H9 (cell line): ENCODE measurements around the gene MOB4. TPM values are rescaled to one million over a fixed set of nuclear protein-coding genes. Genes with fewer than 3 reads are reported as not detected.
A peak's percentile ranks its signal among the peaks of the same experiment; 100 is the strongest.

Experiments used
- DNase-seq: peaks from one replicate; pipeline ENCODE4 v3.0.0-alpha.2; 2017
- H2AFZ ChIP-seq: one replicate; pipeline ENCODE4 v1.6.1; 2013; ENCODE audit warnings: mild to moderate bottlenecking, low read length, control low read depth, moderate library complexity
- H2AK5ac ChIP-seq: 2 replicates; pipeline ENCODE4 v1.6.1; 2013; ENCODE audit warnings: low read length, control low read depth, mixed read lengths; ENCODE audit not compliant: insufficient read length
- H2BK120ac ChIP-seq: one replicate; pipeline ENCODE4 v1.6.1; 2013; ENCODE audit warnings: low read depth, mild to moderate bottlenecking, low read length, control low read depth, inconsistent platforms; ENCODE audit not compliant: poor library complexity, severe bottlenecking
- H2BK12ac ChIP-seq: 2 replicates; pipeline ENCODE4 v1.6.1; 2013; ENCODE audit warnings: low read length, control low read depth, mixed read lengths, low read depth; ENCODE audit not compliant: insufficient read length
- H2BK15ac ChIP-seq: 2 replicates; pipeline ENCODE4 v1.6.1; 2013; ENCODE audit warnings: low read depth, low read length, control low read depth
- H2BK20ac ChIP-seq: one replicate; pipeline ENCODE4 v1.6.1; 2013; ENCODE audit warnings: low read depth, mild to moderate bottlenecking, low read length, control low read depth, inconsistent platforms; ENCODE audit not compliant: poor library complexity, severe bottlenecking
- H2BK5ac ChIP-seq: 2 replicates; pipeline ENCODE4 v1.6.1; 2013; ENCODE audit warnings: low read length, control low read depth, mixed read lengths; ENCODE audit not compliant: insufficient read length
- H3K14ac ChIP-seq: 2 replicates; pipeline ENCODE4 v1.6.1; 2013; ENCODE audit warnings: low read length, control low read depth; ENCODE audit not compliant: insufficient read depth
- H3K18ac ChIP-seq: 2 replicates; pipeline ENCODE4 v1.6.1; 2013; ENCODE audit warnings: low read depth, mild to moderate bottlenecking, mixed read lengths, low read length, control low read depth; ENCODE audit not compliant: insufficient read length
- H3K23ac ChIP-seq: 2 replicates; pipeline ENCODE4 v1.6.1; 2013; ENCODE audit warnings: low read length, control low read depth, mixed read lengths, low read depth; ENCODE audit not compliant: insufficient read length
- H3K23me2 ChIP-seq: 2 replicates; pipeline ENCODE4 v1.6.1; 2013; ENCODE audit warnings: low read depth, mild to moderate bottlenecking, mixed read lengths, low read length, control low read depth; ENCODE audit not compliant: insufficient read length, poor library complexity, severe bottlenecking
- H3K27ac ChIP-seq: 2 replicates; pipeline ENCODE4 v1.5.1; 2013; ENCODE audit warnings: low read length, control low read depth, mixed read lengths, low read depth; ENCODE audit not compliant: insufficient read length
- H3K27me3 ChIP-seq: 2 replicates; pipeline ENCODE4 v1.6.1; 2013; ENCODE audit warnings: low read length, control low read depth, inconsistent platforms; ENCODE audit not compliant: insufficient read depth
- H3K4ac ChIP-seq: 2 replicates; pipeline ENCODE4 v1.6.1; 2013; ENCODE audit warnings: low read depth, mild to moderate bottlenecking, control low read depth, inconsistent platforms, low read length, moderate library complexity
- H3K4me1 ChIP-seq: 2 replicates; pipeline ENCODE4 v1.6.1; 2013; ENCODE audit warnings: low read length, control low read depth, inconsistent platforms; ENCODE audit not compliant: insufficient read depth
- H3K4me2 ChIP-seq: 2 replicates; pipeline ENCODE4 v1.6.1; 2013; ENCODE audit warnings: low read length, control low read depth, mixed read lengths; ENCODE audit not compliant: insufficient read length, insufficient read depth
- H3K56ac ChIP-seq: 2 replicates; pipeline ENCODE4 v1.6.1; 2013; ENCODE audit warnings: low read depth, mild to moderate bottlenecking, mixed read lengths, low read length, control low read depth; ENCODE audit not compliant: insufficient read length
- H3K79me1 ChIP-seq: 2 replicates; pipeline ENCODE4 v1.6.1; 2013; ENCODE audit warnings: low read depth, mild to moderate bottlenecking, moderate library complexity, low read length, control low read depth, inconsistent platforms; ENCODE audit not compliant: insufficient read depth, poor library complexity, severe bottlenecking
- H3K79me2 ChIP-seq: 2 replicates; pipeline ENCODE4 v1.6.1; 2013; ENCODE audit warnings: low read length, control low read depth, inconsistent platforms; ENCODE audit not compliant: insufficient read depth
- H3K9ac ChIP-seq: 2 replicates; pipeline ENCODE4 v1.6.1; 2013; ENCODE audit warnings: low read length, control low read depth, mixed read lengths; ENCODE audit not compliant: insufficient read length; ENCODE audit errors: extremely low read depth
- H3K9me3 ChIP-seq: one replicate; pipeline ENCODE4 v1.6.1; 2013; ENCODE audit warnings: low read depth, low read length, inconsistent platforms; ENCODE audit not compliant: control insufficient read depth
- H3T11ph ChIP-seq: one replicate; pipeline ENCODE4 v1.6.1; 2013; ENCODE audit warnings: mild to moderate bottlenecking, low read length, control low read depth, inconsistent platforms
- H4K20me1 ChIP-seq: one replicate; pipeline ENCODE4 v1.6.1; 2013; ENCODE audit not compliant: control insufficient read depth, insufficient read length, insufficient read depth
- H4K5ac ChIP-seq: 2 replicates; pipeline ENCODE4 v1.6.1; 2013; ENCODE audit warnings: low read depth, mild to moderate bottlenecking, mixed read lengths, low read length, control low read depth; ENCODE audit not compliant: insufficient read length
- H4K8ac ChIP-seq: replicated peaks from 2 replicates; pipeline ENCODE4 v1.6.1; 2013; ENCODE audit warnings: low read length, control low read depth, mixed read lengths, low read depth; ENCODE audit not compliant: insufficient read length
- H4K91ac ChIP-seq: 2 replicates; pipeline ENCODE4 v1.6.1; 2013; ENCODE audit warnings: low read depth, mild to moderate bottlenecking, moderate library complexity, mixed read lengths, low read length, control low read depth; ENCODE audit not compliant: insufficient read length
- H3K27ac Mint-ChIP-seq, 3 experiments: 2 replicates in 2 of 3; 3 replicates in 1 of 3; pipeline ENCODE4 v1.8.0; 2020 to 2021; ENCODE audit warnings: mixed read lengths in 3 of 3, mild to moderate bottlenecking in 1 of 3, moderate library complexity in 1 of 3
- H3K27me3 Mint-ChIP-seq: 2 replicates; pipeline ENCODE4 v1.8.0; 2021; ENCODE audit warnings: low read depth, mild to moderate bottlenecking, moderate library complexity, mixed read lengths
- H3K36me3 Mint-ChIP-seq, 3 experiments: 2 replicates in 2 of 3; 3 replicates in 1 of 3; pipeline ENCODE4 v1.8.0; 2020 to 2021; ENCODE audit warnings: low read depth in 3 of 3, mixed read lengths in 3 of 3; ENCODE audit not compliant: insufficient read depth in 1 of 3
- H3K4me1 Mint-ChIP-seq, 2 experiments: 2 replicates each; pipeline ENCODE4 v1.8.0; 2020; ENCODE audit warnings: mixed read lengths in 2 of 2
- H3K4me3 Mint-ChIP-seq, 2 experiments: 2 replicates in 1 of 2; 3 replicates in 1 of 2; pipeline ENCODE4 v1.8.0; 2020 to 2021; ENCODE audit warnings: mild to moderate bottlenecking in 2 of 2, mixed read lengths in 2 of 2, moderate library complexity in 1 of 2
- H3K9me3 Mint-ChIP-seq, 2 experiments: 2 replicates in 1 of 2; 3 replicates in 1 of 2; pipeline ENCODE4 v1.8.0; 2020; ENCODE audit warnings: mild to moderate bottlenecking in 2 of 2, mixed read lengths in 2 of 2, moderate library complexity in 1 of 2
- CTCF ChIP-seq: fragments of 200-600 bp; sonication (generic); conservative IDR thresholded peaks from 3 replicates; pipeline ENCODE4 v1.8.0; 2021; ENCODE audit warnings: antibody characterized with exemption, mild to moderate bottlenecking
- total RNA-seq: library from RNA; stranded (reverse); gene quantifications from 2 replicates; pipeline ENCODE4 v1.2.1, GENCODE V29; 2021

The MOB4 gene
- total RNA-seq, 1 experiment from 2014 or later: 57.6 TPM

GRCh38 chr2:197555467-197555866 lies 39.6 kb downstream of the MOB4 start:
- no peaks in the 10 kb centered on the region for H3K9me3 ChIP-seq
- no peaks in the 10 kb centered on the region for H4K20me1 ChIP-seq
- no peak overlapping the region for H2AFZ ChIP-seq
- no peaks in the 10 kb centered on the region for H3K23me2 ChIP-seq
- H4K8ac ChIP-seq: no peak overlapping the region
- H3K18ac ChIP-seq: no peak overlapping the region
- no peak overlapping the region for H3K4me3 Mint-ChIP-seq
- H3K27me3 Mint-ChIP-seq: no peaks in the 10 kb centered on the region
- H3K79me1 ChIP-seq: no peaks in the 10 kb centered on the region
- H4K5ac ChIP-seq: no peak overlapping the region
- H3K4me1 Mint-ChIP-seq: no peaks in the 10 kb centered on the region
- H3K9me3 Mint-ChIP-seq: no peaks in the 10 kb centered on the region
- no peak overlapping the region for H3K9ac ChIP-seq
- H2BK15ac ChIP-seq: no peak overlapping the region
- no peak overlapping the region for H3K14ac ChIP-seq
- H2BK5ac ChIP-seq: no peak overlapping the region
- no peaks in the 10 kb centered on the region for H3K79me2 ChIP-seq
- no peak overlapping the region for H3K4ac ChIP-seq
- no peak overlapping the region for H3K23ac ChIP-seq
- no peaks in the 10 kb centered on the region for H3K4me1 ChIP-seq
- no peak for TF ChIP-seq CTCF
- H3K27ac Mint-ChIP-seq: 0 out of 7 replicates have a peak overlapping the region, but pooled peaks of 1 of the 3 experiments have one; percentile 48
- no peak overlapping the region for H2BK120ac ChIP-seq
- H3K27ac ChIP-seq: no peak overlapping the region
- no peak overlapping the region for H3K4me2 ChIP-seq
- H3K27me3 ChIP-seq: no peaks in the 10 kb centered on the region
- H2BK20ac ChIP-seq: no peak overlapping the region
- H3T11ph ChIP-seq: no peak overlapping the region
- no peak overlapping the region for H2BK12ac ChIP-seq
- no peak for DNase-seq
- no peak overlapping the region for H3K56ac ChIP-seq
- H4K91ac ChIP-seq: no peak overlapping the region
- no peak overlapping the region for H2AK5ac ChIP-seq
- H3K36me3 Mint-ChIP-seq: peaks cover 9 to 39% (median 16%) of the 10 kb centered on the region in 3 experiments; a peak in 6 of 7 replicates
